GM18517 (cell line): ENCODE measurements around the gene GNAI2.
"Not testable (repeated sequence)": the region's sequence is repeated elsewhere in the genome, so short reads cannot be mapped to it uniquely, and the experiment has no call there.

Experiments
- ATAC-seq: cut with Tn5 transposase; IDR thresholded peaks from one replicate; pipeline ENCODE4 v1.9.1; 2021; ENCODE audit warnings: mild to moderate bottlenecking, moderate library complexity; ENCODE audit not compliant: unreplicated experiment

The GNAI2 gene

GRCh38 chr3:50204804-50205412, 31.1 kb upstream of the GNAI2 start, which contains the start of gene SLC38A3:
Gene SLC38A3, plus strand, starts transcription at chr3:50205271. Its CDS starts 8,929 bp downstream, at chr3:50214200.
- ATAC-seq: no peak

DNA sequence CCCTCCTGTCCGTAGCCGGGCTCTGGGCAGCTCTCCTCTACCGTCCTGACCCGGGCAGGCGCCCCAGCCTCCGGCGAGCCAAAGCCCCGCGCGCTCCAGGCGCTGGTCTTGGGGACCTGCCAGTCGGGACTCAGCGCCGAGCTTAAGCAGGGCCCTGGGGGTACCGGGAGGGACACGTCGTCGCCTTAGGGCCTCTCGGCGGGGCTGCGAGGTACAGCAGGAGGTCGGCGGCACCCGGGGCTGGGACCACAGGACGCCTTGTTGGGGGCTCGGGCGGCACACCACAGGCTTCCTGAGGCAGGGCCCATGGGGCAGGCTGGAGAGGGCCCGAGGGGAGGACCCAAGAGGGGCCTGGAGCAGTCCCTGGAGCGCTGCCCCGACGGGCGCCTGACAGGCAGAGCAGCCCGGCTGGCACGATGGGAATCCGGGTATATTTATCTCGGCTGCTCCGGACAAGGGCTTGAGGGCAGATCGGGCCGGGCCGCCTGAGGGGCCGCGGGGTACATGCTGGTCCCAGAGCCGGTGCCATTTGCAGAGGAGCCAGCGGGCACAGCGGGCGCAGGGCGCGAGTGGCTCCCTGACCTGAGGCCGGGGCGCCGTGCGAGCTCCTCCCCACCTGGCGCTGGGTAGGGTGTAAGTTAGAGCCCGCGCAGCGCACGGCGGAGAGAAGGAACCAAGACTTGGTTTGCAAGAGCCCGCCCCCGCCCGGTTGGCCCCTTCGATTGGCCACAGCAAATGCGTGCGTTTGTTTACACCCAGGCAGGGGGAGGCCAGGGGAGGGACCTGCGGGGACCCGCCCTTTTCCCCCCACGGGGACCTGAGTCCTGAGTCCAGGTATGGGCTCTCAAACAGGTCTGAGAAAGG, 30.4 kb upstream of the GNAI2 start:
- no peak for ATAC-seq

GRCh38 chr3:50207359-50208042, 28.5 kb upstream of the GNAI2 start:
- no peak for ATAC-seq

- ATAC-seq: no peak
These were observed 27.2 kb upstream of the GNAI2 start for GRCh38 chr3:50208677-50209344.

- no peak for ATAC-seq
These were observed 25.9 kb upstream of the GNAI2 start for GRCh38 chr3:50210176-50210509.

DNA sequence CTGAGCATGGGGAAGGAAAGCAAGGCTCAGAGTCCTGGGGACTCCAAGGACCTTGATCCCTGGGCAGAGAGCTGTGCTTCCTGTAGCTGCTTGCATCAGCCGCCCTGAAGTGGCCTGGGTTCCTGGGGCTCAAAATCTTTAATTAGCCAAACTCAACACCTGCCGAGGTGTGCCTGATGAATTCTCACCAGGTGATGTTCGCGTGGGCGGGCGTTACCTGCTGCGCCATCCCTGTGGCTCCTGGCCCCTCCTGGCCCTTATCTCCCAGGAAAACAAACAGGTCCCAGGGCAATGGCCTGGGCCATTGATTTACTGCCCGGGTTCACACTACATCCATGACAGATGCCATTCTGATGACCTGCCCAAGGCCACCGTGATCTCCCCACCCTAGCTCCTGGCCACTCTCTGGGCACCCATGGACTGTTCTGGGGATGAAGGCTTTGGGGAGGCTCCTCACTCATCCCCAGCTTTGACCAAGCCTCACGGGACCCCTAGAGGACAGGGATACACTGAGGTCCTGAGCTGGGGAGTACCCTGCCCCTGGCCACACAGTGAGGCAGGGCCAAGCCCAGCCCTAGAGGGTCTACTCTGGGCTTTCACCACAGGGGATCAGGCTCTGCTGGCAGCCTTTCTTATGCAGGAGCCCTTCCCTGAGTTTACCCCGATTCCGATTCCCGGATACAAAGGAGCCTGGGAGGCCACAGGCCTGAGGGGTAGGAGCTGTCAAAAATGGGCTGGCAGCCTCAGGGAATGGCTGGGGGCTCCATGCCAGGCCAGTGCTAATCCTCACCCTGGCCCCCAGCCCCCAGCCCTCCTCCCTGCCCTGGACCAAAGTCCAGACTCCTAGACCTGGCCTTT, 25.3 kb upstream of the GNAI2 start:
- no peak for ATAC-seq

GRCh38 chr3:50211368-50211717, 24.7 kb upstream of the GNAI2 start:
- ATAC-seq: not testable (repeated sequence)

DNA sequence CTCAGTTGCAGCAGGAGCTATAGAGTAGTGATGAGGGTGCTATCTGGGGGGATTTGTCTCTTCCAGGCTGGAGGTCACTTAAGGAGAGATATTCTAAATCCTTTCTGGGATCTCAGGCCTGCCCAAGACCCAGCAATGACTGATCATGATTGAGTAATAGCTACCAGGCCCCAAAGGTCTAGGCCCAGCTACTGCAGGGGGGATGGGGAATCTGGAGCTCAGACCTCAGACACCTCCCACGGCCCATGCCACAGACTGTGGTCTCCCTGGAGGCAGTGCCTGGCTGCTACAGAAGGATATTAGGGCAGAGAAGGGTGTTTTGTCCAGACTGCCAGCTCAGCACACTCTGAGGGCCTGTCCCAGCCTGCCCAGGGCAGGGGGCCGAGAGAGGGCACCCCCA, 24.1 kb upstream of the GNAI2 start:
- no peak for ATAC-seq

DNA sequence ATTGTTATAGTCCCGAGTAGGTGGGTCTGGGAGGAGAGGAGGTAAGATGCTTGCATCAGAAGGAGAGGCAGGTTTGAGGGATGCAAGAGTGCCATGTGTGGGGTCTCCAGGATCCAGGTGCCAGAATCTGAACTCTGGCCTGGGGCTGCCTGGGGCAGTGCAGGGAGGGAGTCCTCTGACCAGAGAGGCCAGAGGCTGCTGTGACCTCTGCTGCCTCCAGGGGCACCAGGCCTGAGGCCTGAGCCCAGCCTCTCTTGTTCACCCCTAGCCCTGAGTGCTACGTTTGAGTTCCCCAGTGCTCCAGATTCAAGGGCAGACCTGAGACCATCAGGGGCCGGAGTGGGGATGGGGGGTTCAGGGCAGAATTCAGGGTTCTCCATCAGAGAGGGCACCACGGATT, 23.5 kb upstream of the GNAI2 start:
- ATAC-seq: no peak

DNA sequence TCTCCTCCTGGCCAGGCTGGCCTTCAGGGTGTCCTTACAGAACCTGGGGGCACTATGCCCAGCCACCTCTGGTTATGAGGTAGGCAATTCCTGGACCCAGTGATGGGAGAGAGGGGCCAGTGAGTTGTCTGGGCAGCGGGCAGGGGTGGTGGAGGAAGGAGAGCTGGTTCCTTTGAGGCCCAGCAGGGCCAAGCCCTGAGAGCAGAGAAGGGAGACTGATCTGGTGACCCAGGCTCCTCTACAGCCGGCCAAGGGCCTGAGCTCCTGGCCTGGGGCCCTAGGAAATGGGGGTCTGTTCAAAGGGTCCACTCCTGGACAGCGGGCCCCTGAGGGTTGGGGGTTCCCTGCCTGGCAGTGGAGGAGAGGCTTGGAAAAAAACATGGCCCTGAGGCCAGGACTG, 23.0 kb upstream of the GNAI2 start:
- ATAC-seq: no peak

- no peak for ATAC-seq
These were observed 22.6 kb upstream of the GNAI2 start for GRCh38 chr3:50213373-50213772.

DNA sequence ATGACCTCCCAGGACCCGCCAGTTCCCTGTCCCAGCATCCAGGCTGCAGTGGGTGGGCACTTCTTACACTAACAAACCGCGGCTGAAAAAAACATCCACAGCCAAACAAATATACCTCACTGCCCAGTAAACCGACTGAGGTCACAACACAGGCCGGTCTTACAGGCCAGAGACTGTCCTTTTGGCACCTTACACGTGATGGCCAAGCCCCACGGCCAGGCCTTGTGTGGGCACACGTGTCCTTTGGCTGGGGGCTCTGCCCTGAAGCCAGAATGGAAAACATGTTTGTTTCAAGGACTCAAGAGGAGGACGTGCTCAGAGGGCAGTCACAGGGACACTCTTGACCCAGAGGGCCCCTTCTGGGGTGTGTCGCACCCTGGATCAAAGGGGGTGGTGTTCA, 21.2 kb upstream of the GNAI2 start:
- no peak for ATAC-seq

- no peak for ATAC-seq
These were observed 20.5 kb upstream of the GNAI2 start for GRCh38 chr3:50215529-50215928.

DNA sequence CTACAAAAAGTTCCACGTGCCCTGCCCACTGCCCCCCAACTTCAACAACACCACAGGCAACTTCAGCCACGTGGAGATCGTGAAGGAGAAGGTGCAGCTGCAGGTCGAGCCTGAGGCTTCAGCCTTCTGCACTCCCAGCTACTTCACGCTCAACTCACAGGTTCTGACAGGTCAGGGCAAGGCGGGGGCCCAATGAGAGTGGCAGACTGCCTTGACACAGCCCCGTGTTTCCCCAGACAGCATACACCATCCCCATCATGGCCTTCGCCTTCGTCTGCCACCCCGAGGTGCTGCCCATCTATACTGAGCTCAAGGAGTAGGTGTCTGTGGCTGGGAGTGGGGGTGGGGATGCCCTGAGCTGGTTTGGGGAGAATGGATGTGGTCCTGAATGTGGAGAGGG, 18.3 kb upstream of the GNAI2 start:
- no peak for ATAC-seq

GRCh38 chr3:50218448-50218847, 17.6 kb upstream of the GNAI2 start:
- ATAC-seq: no peak

- no peak for ATAC-seq
These were observed 16.7 kb upstream of the GNAI2 start for GRCh38 chr3:50219285-50219684.

GRCh38 chr3:50220109-50220508, 15.9 kb upstream of the GNAI2 start:
- no peak for ATAC-seq

DNA sequence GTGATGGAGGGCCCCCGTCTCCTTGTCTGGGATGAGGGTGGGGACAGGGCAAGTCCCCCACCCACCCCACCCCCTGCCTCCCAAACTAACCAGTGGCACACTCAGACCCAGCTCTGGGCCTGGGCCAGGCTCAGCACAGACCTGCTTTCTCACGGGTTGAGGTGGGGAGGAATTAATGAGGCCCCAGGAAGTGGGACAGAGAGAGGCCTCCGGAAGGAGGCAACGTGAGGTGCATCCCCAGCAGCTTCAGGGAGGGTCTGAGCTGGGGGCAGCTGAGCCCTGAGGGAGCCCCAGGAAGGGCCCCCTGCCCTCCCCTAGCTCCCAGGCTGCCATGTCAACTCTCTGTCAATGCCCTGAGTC, 15.0 kb upstream of the GNAI2 start:
- ATAC-seq: no peak

DNA sequence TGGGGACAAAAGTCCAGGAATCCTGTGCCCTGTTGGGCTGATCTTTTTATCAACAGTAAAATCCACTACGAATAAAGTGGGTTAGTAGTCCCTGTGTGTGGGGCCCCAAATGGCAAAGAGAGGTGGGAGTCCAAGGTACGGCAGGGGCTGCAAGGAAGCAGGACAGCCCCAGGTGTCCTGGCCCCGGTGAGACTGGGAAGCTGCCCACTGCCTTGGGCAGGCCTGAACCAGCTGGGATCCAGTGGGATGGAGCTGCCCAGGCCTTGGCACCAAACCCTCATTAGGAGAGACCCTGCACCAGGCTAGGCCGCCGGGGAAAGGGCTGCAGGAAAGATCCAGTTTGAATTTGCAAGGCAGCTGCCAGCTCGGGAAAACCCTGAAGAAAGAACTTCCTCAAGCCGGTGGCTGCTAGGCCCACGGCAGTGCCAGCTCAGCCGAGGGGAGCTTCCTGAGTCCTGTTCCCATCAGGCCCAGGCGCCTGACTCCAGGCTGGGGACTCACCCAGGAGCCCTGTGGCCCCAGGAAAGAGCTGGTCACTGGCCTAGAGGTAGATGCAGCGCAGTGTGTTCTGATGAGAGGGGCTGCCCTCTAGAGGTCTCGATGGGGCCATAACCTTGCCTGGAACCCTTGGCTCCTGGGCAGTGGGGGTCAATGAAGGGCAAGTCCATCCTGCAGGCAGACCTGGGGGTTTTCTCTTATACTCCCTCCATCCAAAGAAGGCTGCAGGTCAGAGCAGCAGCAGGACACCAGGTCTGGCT, 14.4 kb upstream of the GNAI2 start:
- ATAC-seq: no peak

DNA sequence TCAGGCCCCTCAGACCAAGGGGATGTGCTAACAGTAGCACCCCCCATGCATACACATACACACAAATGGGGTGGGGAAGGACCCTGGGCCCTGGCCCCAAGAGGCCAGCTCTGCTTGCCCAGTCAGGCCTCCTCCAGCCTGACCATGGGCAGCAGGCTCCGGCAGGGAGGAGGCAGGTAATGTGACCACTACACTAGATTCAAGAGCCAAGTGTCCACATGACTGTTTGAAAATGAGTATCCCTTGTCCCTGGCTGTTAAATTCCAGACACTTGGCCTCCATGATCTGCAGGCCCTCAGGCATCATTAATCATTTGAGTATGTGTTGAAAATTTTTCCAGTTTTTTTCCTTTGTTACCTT, 13.9 kb upstream of the GNAI2 start:
- no peak for ATAC-seq
